GM23338 (cell line): ENCODE results near the gene OGT. TPM values are rescaled to one million over a fixed set of nuclear protein-coding genes. Genes with fewer than 3 reads are reported as not detected.

Source experiments
- ATAC-seq: fragments of 200-7000 bp; cut with Tn5 transposase; 3 replicates; pipeline ENCODE4 v1.9.1; 2020
- DNase-seq: peaks from one replicate; pipeline ENCODE4 v3.0.0-alpha.2; 2015; ENCODE audit warnings: low spot score
- H2AFZ ChIP-seq: fragments of 200-600 bp; sonication (generic); 2 replicates; pipeline ENCODE4 v1.8.0; 2016; ENCODE audit warnings: antibody characterized with exemption, mild to moderate bottlenecking, moderate library complexity
- H3F3A ChIP-seq: fragments of 200-600 bp; sonication (generic); replicated peaks from 2 replicates; pipeline ENCODE4 v1.8.0; 2017; ENCODE audit warnings: antibody characterized with exemption, mixed run types, low read depth
- H3K27ac ChIP-seq: fragments of 200-600 bp; sonication (generic); 2 replicates; pipeline ENCODE4 v1.6.1; 2016; ENCODE audit warnings: low read depth
- H3K27me3 ChIP-seq: fragments of 200-600 bp; sonication (generic); 2 replicates; pipeline ENCODE4 v1.8.0; 2016; ENCODE audit warnings: mild to moderate bottlenecking, mixed run types, moderate library complexity; ENCODE audit not compliant: insufficient read depth
- H3K36me3 ChIP-seq: fragments of 200-600 bp; sonication (generic); 2 replicates; pipeline ENCODE4 v1.8.0; 2016; ENCODE audit warnings: mild to moderate bottlenecking; ENCODE audit not compliant: insufficient read depth
- H3K4me1 ChIP-seq: fragments of 200-600 bp; sonication (generic); 2 replicates; pipeline ENCODE4 v1.8.0; 2016; ENCODE audit warnings: mild to moderate bottlenecking, moderate library complexity; ENCODE audit not compliant: insufficient read depth
- H3K4me2 ChIP-seq: fragments of 200-600 bp; sonication (generic); 2 replicates; pipeline ENCODE4 v1.7.1; 2017; ENCODE audit warnings: mixed run types
- H3K4me3 ChIP-seq: fragments of 200-600 bp; sonication (generic); 2 replicates; pipeline ENCODE4 v1.6.1; 2016; ENCODE audit warnings: mixed run types
- H3K79me2 ChIP-seq: fragments of 200-600 bp; sonication (generic); replicated peaks from 2 replicates; pipeline ENCODE4 v1.8.0; 2017; ENCODE audit warnings: mild to moderate bottlenecking; ENCODE audit not compliant: insufficient read depth
- H3K9me2 ChIP-seq: fragments of 200-600 bp; sonication (generic); 2 replicates; pipeline ENCODE4 v1.8.0; 2017; ENCODE audit not compliant: insufficient read depth
- H4K20me1 ChIP-seq: fragments of 200-600 bp; sonication (generic); replicated peaks from 2 replicates; pipeline ENCODE4 v1.8.0; 2017; ENCODE audit warnings: mild to moderate bottlenecking; ENCODE audit not compliant: insufficient read depth
- H3K27ac Mint-ChIP-seq: 2 replicates; pipeline ENCODE4 v1.8.0; 2020; ENCODE audit warnings: inconsistent platforms, mild to moderate bottlenecking, moderate library complexity, mixed read lengths
- H3K27me3 Mint-ChIP-seq: 3 replicates; pipeline ENCODE4 v1.8.0; 2022; ENCODE audit warnings: low read depth, mild to moderate bottlenecking, moderate library complexity, mixed read lengths, inconsistent platforms; ENCODE audit not compliant: insufficient read depth, poor library complexity
- H3K36me3 Mint-ChIP-seq: 3 replicates; pipeline ENCODE4 v1.8.0; 2021; ENCODE audit warnings: low read depth, mild to moderate bottlenecking, inconsistent platforms, moderate library complexity, mixed read lengths
- H3K4me1 Mint-ChIP-seq: 3 replicates; pipeline ENCODE4 v1.8.0; 2020; ENCODE audit warnings: mild to moderate bottlenecking, inconsistent platforms, mixed read lengths
- H3K4me3 Mint-ChIP-seq: 3 replicates; pipeline ENCODE4 v1.8.0; 2021; ENCODE audit warnings: moderate library complexity, mild to moderate bottlenecking, inconsistent platforms, mixed read lengths
- H3K9me3 Mint-ChIP-seq: 3 replicates; pipeline ENCODE4 v1.8.0; 2020; ENCODE audit warnings: moderate library complexity, mild to moderate bottlenecking, inconsistent platforms, mixed read lengths
- EZH2 ChIP-seq: fragments of 200-600 bp; sonication (generic); IDR thresholded peaks from one replicate; pipeline ENCODE4 v1.8.0; 2017; ENCODE audit warnings: antibody characterized with exemption, mild to moderate bottlenecking, low read depth; ENCODE audit not compliant: unreplicated experiment
- POLR2AphosphoS5 ChIP-seq: IDR thresholded peaks from 2 replicates; pipeline ENCODE4 v1.6.1; 2016; ENCODE audit warnings: antibody characterized with exemption, low read depth
- ZNF114 ChIP-seq: fragments of 250-450 bp; sonication (Bioruptor Pico); IDR thresholded peaks from 2 replicates; pipeline ENCODE4 v1.5.0; 2020; ENCODE audit warnings: mild to moderate bottlenecking, moderate library complexity
- polyA plus RNA-seq: library from polyadenylated mRNA; unstranded; fragments of >200 nt; fragmentation: Nextera tagmentation; extraction: Ambion mirVana; gene quantifications from 2 replicates; pipeline ENCODE4 v1.2.1, GENCODE V29; 2016
- small RNA-seq: library from RNA; depleted of rRNA; stranded (forward); fragments of <200 nt; gene quantifications from one replicate; pipeline ENCODE3, GENCODE V24; 2014; ENCODE audit warnings: low replicate concordance
- total RNA-seq: library from RNA; depleted of rRNA; stranded (reverse); fragments of >200 nt; shearing (Covaris generic); gene quantifications from 2 replicates; pipeline ENCODE4 v1.2.3, GENCODE V29; 2014; rRNA removed

Gene OGT
- total and polyA plus RNA-seq, 2 experiments from 2014 or later, result 43.3 to 163 TPM

DNA sequence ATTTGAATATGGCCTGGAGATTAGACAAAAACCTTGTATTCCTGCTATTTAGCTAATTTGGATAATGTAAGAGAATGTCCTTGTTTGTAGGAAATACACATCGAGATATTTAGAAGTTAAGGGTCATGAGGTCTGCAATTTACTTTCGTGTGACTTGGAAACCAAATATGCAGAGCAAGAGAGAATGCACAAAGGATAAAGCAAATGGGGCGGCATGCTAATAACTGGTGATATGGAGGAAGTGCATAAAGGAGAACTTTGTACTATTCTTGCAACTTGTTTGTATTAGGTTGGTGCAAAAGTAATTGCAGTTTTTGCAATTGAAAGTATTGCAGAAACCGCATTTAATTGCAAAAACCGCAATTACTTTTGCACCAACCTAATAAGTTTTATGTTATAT, 92.6 kb downstream of the OGT start:
- Mint-ChIP-seq H3K4me3 (no peak overlapping the region), H3K27ac (no peak overlapping the region), H3K36me3 (no peaks in the 10 kb centered on the region; the same call in 2 of the 3 replicates), H3K4me1 (peaks cover 3% of the 10 kb centered on the region; the same call in 1 of the 3 replicates), H3K9me3 (no peaks in the 10 kb centered on the region), H3K27me3 (no peaks in the 10 kb centered on the region)
- no peak for TF ChIP-seq EZH2
- TF ChIP-seq POLR2AphosphoS5, result no peak
- TF ChIP-seq ZNF114 (CRISPR knock-in tag), result no peak
- Histone ChIP-seq H3K27me3 (no peaks in the 10 kb centered on the region), H3K4me3 (no peak overlapping the region), H3K4me1 (no peaks in the 10 kb centered on the region), H2AFZ (no peak overlapping the region), H3K4me2 (no peak overlapping the region), H3K27ac (no peak overlapping the region), H3K36me3 (no peaks in the 10 kb centered on the region), H4K20me1 (no peaks in the 10 kb centered on the region), H3F3A (no peaks in the 10 kb centered on the region), H3K79me2 (no peaks in the 10 kb centered on the region), H3K9me2 (no peaks in the 10 kb centered on the region)
- DNase-seq (no peak), ATAC-seq (no peak)

Small RNA genes within 50 kb of the gene (small RNA-seq; reads per million reads assigned to genes)
- not detected for gene RF00019

Other genes starting within 250 kb of the OGT start
- 643 and 656 TPM in 2 replicates for gene NONO, start 249.5 kb upstream of the OGT start, total RNA-seq
- gene NONO, start 249.5 kb upstream of the OGT start, polyA plus RNA-seq, result 329 and 342 TPM in 2 replicates
- gene ITGB1BP2, start 231.4 kb upstream of the OGT start, total RNA-seq, result 3.2 and 10.9 TPM in 2 replicates
- gene ITGB1BP2, start 231.4 kb upstream of the OGT start, polyA plus RNA-seq, result 0.89 and 2.0 TPM in 2 replicates
- 25.6 and 26.9 TPM in 2 replicates for gene TAF1, start 166.7 kb upstream of the OGT start, total RNA-seq
- gene TAF1, start 166.7 kb upstream of the OGT start, polyA plus RNA-seq, result 5.3 and 6.7 TPM in 2 replicates
- gene GCNA, start 45.3 kb downstream of the OGT start, total RNA-seq, result 1.5 and 2.7 TPM in 2 replicates
- gene GCNA, start 45.3 kb downstream of the OGT start, polyA plus RNA-seq, result 0.63 and 1.2 TPM in 2 replicates
- gene CXCR3, start 85.4 kb downstream of the OGT start, total RNA-seq, result not detected in 2 replicates
- gene CXCR3, start 85.4 kb downstream of the OGT start, polyA plus RNA-seq, result not detected in 2 replicates
- not detected in 2 replicates for gene CXorf49, start 185.2 kb downstream of the OGT start, total RNA-seq
- not detected in 2 replicates for gene CXorf49, start 185.2 kb downstream of the OGT start, polyA plus RNA-seq
- not detected in 2 replicates for gene CXorf49B, start 230.2 kb downstream of the OGT start, total RNA-seq
- not detected in 2 replicates for gene CXorf49B, start 230.2 kb downstream of the OGT start, polyA plus RNA-seq